Measurements from ENCODE around the gene PKD1L1.

PKD1L1 gene

DNA sequence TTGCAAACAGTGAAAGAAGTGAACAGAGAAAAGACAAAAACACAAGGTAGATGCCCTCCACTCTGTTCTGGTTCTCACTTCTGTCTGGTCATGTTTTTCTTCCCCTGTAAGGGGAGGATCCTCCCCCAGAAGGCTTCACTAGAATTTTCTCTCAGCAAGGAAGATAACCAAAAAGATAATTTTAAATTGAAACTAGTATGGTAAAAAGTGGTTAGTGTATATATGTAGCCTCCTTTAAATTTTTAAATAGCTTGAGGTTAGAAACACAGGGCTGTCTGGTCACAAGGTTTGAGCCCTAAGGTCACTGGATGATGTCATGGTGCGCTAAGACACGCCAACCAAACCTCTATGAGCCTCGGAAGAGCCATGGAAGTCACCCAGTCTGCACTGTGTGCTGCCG, 5.6 kb upstream of the PKD1L1 start:
- Histone ChIP-seq H3K9me3 (ENCODE audit: low read depth, low read length) (no peaks in the 10 kb centered on the region), H3K36me3 (ENCODE audit: insufficient read depth, low read length) (peaks cover 9% of the 10 kb centered on the region), H3K9ac (ENCODE audit: insufficient read length) (no peak overlapping the region), H3K4me3 (no peak overlapping the region), H3K27ac (no peak overlapping the region)
- no peak for DNase-seq (ENCODE audit: low read depth, low spot score)
- no peak for TF ChIP-seq EZH2 (IDR thresholded peaks at IDR 0.05)
- TF ChIP-seq POLR2AphosphoS5 (IDR thresholded peaks at IDR 0.05; ENCODE audit: borderline replicate concordance, low read depth, low read length): no peak
- no peak for TF ChIP-seq FOXP2 (optimal IDR thresholded peaks at IDR 0.05; ENCODE audit: control extremely low read depth, extremely low read length, insufficient read depth)

DNA sequence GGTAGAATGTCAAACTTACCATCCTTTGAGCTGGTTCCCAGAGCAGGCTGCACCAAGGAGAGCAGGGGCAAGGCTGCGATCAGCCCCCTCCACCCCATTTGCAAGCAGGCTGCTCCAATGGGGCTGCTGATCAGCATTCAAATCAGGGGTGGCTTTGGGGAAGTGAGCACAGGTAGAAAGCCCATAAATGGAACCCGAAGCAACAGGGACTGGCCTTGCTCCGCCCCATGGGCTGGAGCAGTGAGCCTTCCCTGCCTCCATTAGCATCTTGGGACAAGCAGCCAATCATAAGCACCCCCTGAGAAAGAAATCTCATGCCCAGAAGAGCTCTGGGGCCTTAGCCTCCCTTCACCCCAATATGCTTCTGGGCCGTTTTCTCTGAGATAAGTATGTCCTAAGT, 4.0 kb upstream of the PKD1L1 start:
- TF ChIP-seq EZH2 (IDR thresholded peaks at IDR 0.05) (no peak), FOXP2 (optimal IDR thresholded peaks at IDR 0.05; ENCODE audit: control extremely low read depth, extremely low read length, insufficient read depth) (no peak), POLR2AphosphoS5 (IDR thresholded peaks at IDR 0.05; ENCODE audit: borderline replicate concordance, low read depth, low read length) (no peak)
- H3K9ac ChIP-seq (ENCODE audit: insufficient read length): no peak overlapping the region
- H3K27ac ChIP-seq: no peak overlapping the region
- peaks cover 6% of the 10 kb centered on the region; the same call in 1 of the 2 replicates for H3K36me3 ChIP-seq (ENCODE audit: insufficient read depth, low read length)
- no peaks in the 10 kb centered on the region for H3K9me3 ChIP-seq (ENCODE audit: low read depth, low read length)
- H3K4me3 ChIP-seq: no peak overlapping the region
- no peak for DNase-seq (ENCODE audit: low read depth, low spot score)

GRCh38 chr7:47951374-47951773, 3.1 kb upstream of the PKD1L1 start:
- Histone ChIP-seq H3K4me3 (no peak overlapping the region), H3K27ac (no peak overlapping the region), H3K9ac (ENCODE audit: insufficient read length) (no peak overlapping the region), H3K36me3 (ENCODE audit: insufficient read depth, low read length) (peaks cover 6% of the 10 kb centered on the region; the same call in 1 of the 2 replicates), H3K9me3 (ENCODE audit: low read depth, low read length) (no peaks in the 10 kb centered on the region)
- no peak for DNase-seq (ENCODE audit: low read depth, low spot score)
- no peak for TF ChIP-seq EZH2 (IDR thresholded peaks at IDR 0.05)
- TF ChIP-seq POLR2AphosphoS5 (IDR thresholded peaks at IDR 0.05; ENCODE audit: borderline replicate concordance, low read depth, low read length): no peak
- TF ChIP-seq FOXP2 (optimal IDR thresholded peaks at IDR 0.05; ENCODE audit: control extremely low read depth, extremely low read length, insufficient read depth): no peak

GRCh38 chr7:47950714-47951113, 2.4 kb upstream of the PKD1L1 start:
- TF ChIP-seq FOXP2 (optimal IDR thresholded peaks at IDR 0.05; ENCODE audit: control extremely low read depth, extremely low read length, insufficient read depth): no peak
- no peak for TF ChIP-seq EZH2 (IDR thresholded peaks at IDR 0.05)
- TF ChIP-seq POLR2AphosphoS5 (IDR thresholded peaks at IDR 0.05; ENCODE audit: borderline replicate concordance, low read depth, low read length): no peak
- no peak for DNase-seq (ENCODE audit: low read depth, low spot score)
- Histone ChIP-seq H3K9me3 (ENCODE audit: low read depth, low read length) (no peaks in the 10 kb centered on the region), H3K27ac (no peak overlapping the region), H3K4me3 (no peak overlapping the region), H3K36me3 (ENCODE audit: insufficient read depth, low read length) (peaks cover 6% of the 10 kb centered on the region; the same call in 1 of the 2 replicates), H3K9ac (ENCODE audit: insufficient read length) (no peak overlapping the region)

DNA sequence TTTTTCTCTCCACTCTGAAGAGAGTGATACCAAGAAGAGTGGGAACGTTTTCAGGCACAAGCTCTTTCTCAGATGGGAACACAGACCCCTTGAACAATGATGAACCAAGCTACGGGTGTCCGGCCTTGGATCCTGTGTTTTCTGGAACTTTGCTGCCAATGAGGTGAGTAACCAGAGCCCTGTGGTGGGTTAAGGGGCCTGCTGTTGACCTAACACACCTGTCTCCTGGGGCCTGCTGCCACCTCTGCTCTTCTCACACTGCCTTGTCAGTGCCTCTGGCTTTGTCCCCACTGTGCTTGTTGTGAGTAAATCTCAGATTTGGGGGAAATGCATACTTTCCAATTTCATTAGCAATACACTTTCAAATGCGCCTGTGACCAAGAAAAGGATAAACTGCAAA, 1.4 kb upstream of the PKD1L1 start:
- TF ChIP-seq POLR2AphosphoS5 (IDR thresholded peaks at IDR 0.05; ENCODE audit: borderline replicate concordance, low read depth, low read length): no peak
- TF ChIP-seq FOXP2 (optimal IDR thresholded peaks at IDR 0.05; ENCODE audit: control extremely low read depth, extremely low read length, insufficient read depth): no peak
- TF ChIP-seq EZH2 (IDR thresholded peaks at IDR 0.05): no peak
- no peak for DNase-seq (ENCODE audit: low read depth, low spot score)
- H3K9me3 ChIP-seq (ENCODE audit: low read depth, low read length): no peaks in the 10 kb centered on the region
- no peak overlapping the region for H3K9ac ChIP-seq (ENCODE audit: insufficient read length)
- H3K27ac ChIP-seq: no peak overlapping the region
- no peak overlapping the region for H3K4me3 ChIP-seq
- peaks cover 2% of the 10 kb centered on the region; the same call in 1 of the 2 replicates for H3K36me3 ChIP-seq (ENCODE audit: insufficient read depth, low read length)

DNA sequence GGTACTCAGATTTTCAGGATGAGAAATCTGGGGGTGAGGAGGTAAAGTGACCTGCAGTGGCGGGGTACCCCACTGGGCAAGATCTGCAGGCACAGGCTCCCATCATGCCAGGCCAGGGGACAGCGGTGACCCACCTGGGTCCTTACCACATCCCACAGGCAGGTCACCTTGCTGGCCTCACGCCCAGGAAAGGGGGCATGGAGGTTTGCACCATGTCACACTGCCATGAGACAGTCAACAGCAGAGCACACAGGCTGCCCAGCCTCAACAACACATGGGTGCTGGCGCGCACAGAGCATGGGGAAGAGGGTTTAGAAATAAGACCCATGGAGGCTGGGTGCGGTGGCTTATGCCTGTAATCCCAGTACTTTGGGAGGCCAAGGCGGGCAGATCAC, 914 bp downstream of the PKD1L1 start:
- H3K36me3 ChIP-seq (ENCODE audit: insufficient read depth, low read length): no peaks in the 10 kb centered on the region
- no peak overlapping the region for H3K27ac ChIP-seq
- no peak overlapping the region for H3K9ac ChIP-seq (ENCODE audit: insufficient read length)
- no peak for TF ChIP-seq POLR2AphosphoS5 (IDR thresholded peaks at IDR 0.05; ENCODE audit: borderline replicate concordance, low read depth, low read length)
- TF ChIP-seq EZH2 (IDR thresholded peaks at IDR 0.05): no peak
- TF ChIP-seq FOXP2 (optimal IDR thresholded peaks at IDR 0.05; ENCODE audit: control extremely low read depth, extremely low read length, insufficient read depth): no peak
- DNase-seq (ENCODE audit: low read depth, low spot score): no peak
- H3K4me3 ChIP-seq: no peak overlapping the region
- H3K9me3 ChIP-seq (ENCODE audit: low read depth, low read length): no peaks in the 10 kb centered on the region

GRCh38 chr7:47946581-47947354, 1.5 kb downstream of the PKD1L1 start:
- Histone ChIP-seq H3K36me3 (ENCODE audit: insufficient read depth, low read length) (no peaks in the 10 kb centered on the region), H3K4me3 (no peak overlapping the region), H3K9me3 (ENCODE audit: low read depth, low read length) (no peaks in the 10 kb centered on the region), H3K9ac (ENCODE audit: insufficient read length) (no peak overlapping the region), H3K27ac (no peak overlapping the region)
- DNase-seq (ENCODE audit: low read depth, low spot score): no peak
- TF ChIP-seq FOXP2 (optimal IDR thresholded peaks at IDR 0.05; ENCODE audit: control extremely low read depth, extremely low read length, insufficient read depth) (no peak), EZH2 (IDR thresholded peaks at IDR 0.05) (no peak), POLR2AphosphoS5 (IDR thresholded peaks at IDR 0.05; ENCODE audit: borderline replicate concordance, low read depth, low read length) (no peak)

- peak; percentile 52 for DNase-seq (ENCODE audit: low read depth, low spot score)
Measured at GRCh38 chr7:47945261-47946015, 2.8 kb downstream of the PKD1L1 start.

More at GRCh38 chr7:47945261-47946015, 2.8 kb downstream of the PKD1L1 start:
- Histone ChIP-seq H3K27ac (no peak overlapping the region), H3K9ac (ENCODE audit: insufficient read length) (no peak overlapping the region), H3K9me3 (ENCODE audit: low read depth, low read length) (no peaks in the 10 kb centered on the region), H3K4me3 (no peak overlapping the region), H3K36me3 (ENCODE audit: insufficient read depth, low read length) (no peaks in the 10 kb centered on the region)
- no peak for TF ChIP-seq EZH2 (IDR thresholded peaks at IDR 0.05)
- TF ChIP-seq FOXP2 (optimal IDR thresholded peaks at IDR 0.05; ENCODE audit: control extremely low read depth, extremely low read length, insufficient read depth): no peak
- TF ChIP-seq POLR2AphosphoS5 (IDR thresholded peaks at IDR 0.05; ENCODE audit: borderline replicate concordance, low read depth, low read length): no peak
